Naive B cell (primary cell): Measurements from ENCODE around the gene ZKSCAN3. TPM values are rescaled to one million over a fixed set of nuclear protein-coding genes. Genes with fewer than 3 reads are reported as not detected.
A peak's percentile ranks its signal among the peaks of the same experiment; 100 is the strongest.
"Not testable (repeated sequence)": the region's sequence is repeated elsewhere in the genome, so short reads cannot be mapped to it uniquely, and the experiment has no call there.

Experiments
- ATAC-seq, 2 donors: fragments of 150-1000 bp; cut with Tn5 transposase; 2 replicates each; pipeline ENCODE4 v1.10.0; 2021; ENCODE audit warnings: low read depth in 2 of 2, mild to moderate bottlenecking in 2 of 2, moderate library complexity in 2 of 2
- DNase-seq: peaks from one replicate; pipeline ENCODE4 v3.0.0; 2022
- H3K27ac Mint-ChIP-seq, 6 donors: one replicate each; pipeline ENCODE4 v1.8.0; 2020 to 2022; ENCODE audit warnings: mild to moderate bottlenecking in 6 of 6, mixed read lengths in 6 of 6, moderate library complexity in 5 of 6, inconsistent platforms in 2 of 6
- H3K27me3 Mint-ChIP-seq, 3 donors: one replicate each; pipeline ENCODE4 v1.8.0; 2021 to 2022; ENCODE audit warnings: mixed read lengths in 3 of 3, mild to moderate bottlenecking in 1 of 3
- H3K36me3 Mint-ChIP-seq, 2 donors: one replicate each; pipeline ENCODE4 v1.8.0; 2020 to 2022; ENCODE audit warnings: mixed read lengths in 2 of 2, inconsistent platforms in 1 of 2, mild to moderate bottlenecking in 1 of 2
- H3K4me1 Mint-ChIP-seq, 3 donors: one replicate each; pipeline ENCODE4 v1.8.0; 2020 to 2022; ENCODE audit warnings: mixed read lengths in 3 of 3, inconsistent platforms in 1 of 3, mild to moderate bottlenecking in 1 of 3, moderate library complexity in 1 of 3
- H3K4me3 Mint-ChIP-seq, 8 donors: one replicate each; pipeline ENCODE4 v1.8.0; 2020 to 2022; ENCODE audit warnings: mild to moderate bottlenecking in 8 of 8, mixed read lengths in 8 of 8, moderate library complexity in 8 of 8, inconsistent platforms in 2 of 8
- H3K9me3 Mint-ChIP-seq, 7 donors: one replicate each; pipeline ENCODE4 v1.8.0; 2020 to 2022; ENCODE audit warnings: mixed read lengths in 7 of 7, mild to moderate bottlenecking in 5 of 7, inconsistent platforms in 2 of 7, moderate library complexity in 1 of 7
- polyA plus RNA-seq, 6 donors: library from polyadenylated mRNA; unstranded; fragments of 300-500 nt; fragmentation: Illumina TruSeq; gene quantifications; one replicate each; pipeline ENCODE4 v1.2.3, GENCODE V29; 2021; ENCODE audit warnings: low read depth in 6 of 6

Gene ZKSCAN3
- 1 to 10 TPM in 5 of 6 donors, under 1 TPM in 1; 0.80 to 4.8 (median 3.4) TPM for polyA plus RNA-seq

DNA sequence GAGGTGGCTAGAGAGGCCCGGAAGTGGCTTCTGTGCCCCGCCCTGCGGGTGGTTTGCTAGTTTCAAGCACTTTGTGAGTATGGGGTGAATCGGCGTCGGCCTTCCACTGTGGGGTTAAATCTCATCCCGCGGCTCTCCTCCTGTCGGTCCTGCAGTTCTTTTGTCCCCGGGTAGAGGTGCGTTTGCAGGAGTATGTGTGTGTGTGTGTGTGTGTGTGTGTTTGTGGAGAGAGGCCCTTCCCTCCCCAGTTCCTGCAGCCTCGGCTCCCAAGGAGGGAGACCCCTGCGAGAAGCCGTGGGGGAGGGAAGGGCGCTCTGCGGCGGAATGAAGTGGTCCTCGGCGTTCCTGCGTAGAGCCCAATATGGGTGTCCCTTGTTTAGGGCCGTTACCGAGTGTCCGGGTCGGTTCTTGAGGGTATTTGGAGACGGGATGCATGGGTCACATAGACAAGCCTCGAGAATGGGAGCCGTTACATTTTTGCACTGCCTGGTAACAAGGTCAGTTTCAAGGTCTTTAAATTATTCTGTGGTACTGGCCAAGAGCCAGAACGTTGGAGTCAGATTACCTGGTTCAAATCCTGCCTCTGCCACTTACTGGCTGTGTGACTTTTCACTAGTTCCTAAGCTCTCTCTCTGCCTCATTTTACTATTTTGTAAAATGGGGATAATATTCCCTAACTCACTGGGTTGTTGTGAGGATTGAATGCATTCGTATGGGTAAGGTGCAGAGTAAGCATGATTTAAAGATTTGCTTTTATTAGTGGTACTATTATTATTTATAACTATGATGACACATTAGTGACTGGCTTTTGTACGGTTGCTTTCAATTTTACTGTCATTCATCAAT lies at the start of gene ZKSCAN3:
Gene ZKSCAN3 (plus strand): TSS at position 56 of the 846 bp plus-strand sequence. CDS start 9,640 bp downstream, outside the sequence.
- Mint-ChIP-seq H3K4me1 (peaks cover 27 to 42% (median 32%) of the 10 kb centered on the region in 3 donors), H3K9me3 (no peaks in the 10 kb centered on the region), H3K4me3 (peak within 1 kb of the TSS; percentile 94 to 99 (median 98)), H3K36me3 (no peaks in the 10 kb centered on the region), H3K27ac (peak within 1 kb of the TSS; percentile 91 to 97 (median 94)), H3K27me3 (peaks cover 0 to 20% (median 5%) of the 10 kb centered on the region in 3 donors)
- DNase-seq (peak; percentile 68), ATAC-seq (peak; percentile 100)

- Mint-ChIP-seq H3K36me3 (peaks cover 8 to 9% of the 10 kb centered on the region in 2 donors), H3K9me3 (peaks cover 0 to 15% (median 6%) of the 10 kb centered on the region in 7 donors), H3K4me3 (no peak overlapping the region), H3K4me1 (no peaks in the 10 kb centered on the region), H3K27me3 (no peaks in the 10 kb centered on the region), H3K27ac (no peak overlapping the region)
- no peak for ATAC-seq
- DNase-seq, result no peak
Measured at GRCh38 chr6:28303570-28303969, 46.2 kb upstream of the ZKSCAN3 start.

DNA sequence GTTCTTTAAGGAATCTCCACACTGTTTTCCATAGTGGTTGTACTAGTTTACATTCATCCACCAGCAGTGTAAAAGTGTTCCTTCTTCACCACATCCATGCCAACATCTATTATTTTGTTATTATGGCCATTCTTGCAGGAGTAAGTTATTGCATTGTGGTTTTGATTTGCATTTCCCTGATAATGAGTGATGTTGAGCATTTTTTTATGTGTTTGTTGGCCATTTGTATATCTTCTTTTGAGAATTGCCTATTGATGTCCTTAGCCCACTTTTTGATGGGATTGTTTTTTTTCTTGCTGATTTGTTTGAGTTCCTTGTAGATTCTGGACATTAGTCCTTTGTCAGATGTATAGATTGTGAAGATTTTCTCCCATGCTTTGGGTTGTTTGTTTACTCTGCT lies 43.4 kb upstream of the ZKSCAN3 start:
- not testable (repeated sequence) for DNase-seq, H3K27me3 Mint-ChIP-seq, ATAC-seq, H3K4me3 Mint-ChIP-seq, H3K4me1 Mint-ChIP-seq
- Mint-ChIP-seq H3K36me3 (peaks cover 8 to 10% of the 10 kb centered on the region in 2 donors), H3K9me3 (peaks cover 0 to 15% (median 6%) of the 10 kb centered on the region in 7 donors), H3K27ac (peak overlapping the region in 1 of 6 donors; percentile 6)

DNA sequence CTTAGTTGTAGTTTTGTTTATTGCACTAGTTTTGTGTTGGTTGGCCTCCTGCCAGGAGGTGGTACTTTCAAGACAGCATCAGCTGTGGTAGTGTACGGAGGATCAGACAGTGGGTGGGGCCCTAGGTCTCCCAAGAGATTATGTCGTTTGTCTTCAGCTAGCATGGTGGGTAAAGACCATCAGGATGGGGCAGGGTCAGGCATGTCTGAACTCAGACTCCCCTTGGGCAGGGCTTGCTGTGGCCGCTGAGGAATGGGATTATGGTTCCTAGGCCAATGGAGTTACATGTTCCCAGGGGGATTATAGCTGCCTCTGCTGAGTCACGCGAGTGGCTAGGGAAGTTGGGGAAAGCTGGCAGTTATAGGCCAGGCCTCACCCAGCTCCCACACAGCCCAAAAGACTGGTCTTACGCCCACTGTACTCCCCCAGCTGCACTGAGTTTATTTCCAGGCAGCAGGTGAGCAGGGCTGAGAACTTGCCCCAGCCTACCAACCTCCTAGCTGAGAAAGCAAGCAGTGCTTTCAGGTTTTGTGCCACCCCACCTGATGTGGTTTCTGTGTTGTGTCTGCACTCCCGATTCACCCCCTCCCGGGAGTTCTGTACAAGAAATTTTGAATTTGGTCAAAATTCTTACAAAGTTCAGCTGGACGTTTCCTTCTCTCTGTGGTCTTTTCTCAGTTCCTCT lies 38.5 kb upstream of the ZKSCAN3 start:
- H3K36me3 Mint-ChIP-seq, result peaks cover 5 to 17% of the 10 kb centered on the region in 2 donors
- ATAC-seq, result no peak
- H3K9me3 Mint-ChIP-seq, result peaks cover 0 to 12% (median 8%) of the 10 kb centered on the region in 7 donors
- H3K4me3 Mint-ChIP-seq, result no peak overlapping the region
- H3K4me1 Mint-ChIP-seq, result no peaks in the 10 kb centered on the region
- H3K27ac Mint-ChIP-seq, result no peak overlapping the region
- no peak for DNase-seq
- H3K27me3 Mint-ChIP-seq, result peaks cover 4 to 12% (median 11%) of the 10 kb centered on the region in 3 donors

- no peak for DNase-seq
- H3K9me3 Mint-ChIP-seq, result peaks cover 0 to 5% (median 0%) of the 10 kb centered on the region in 7 donors
- H3K36me3 Mint-ChIP-seq, result peaks cover 5 to 11% of the 10 kb centered on the region in 2 donors
- no peak overlapping the region for H3K4me3 Mint-ChIP-seq
- H3K27me3 Mint-ChIP-seq, result peaks cover 4 to 12% (median 11%) of the 10 kb centered on the region in 3 donors
- no peaks in the 10 kb centered on the region for H3K4me1 Mint-ChIP-seq
- H3K27ac Mint-ChIP-seq, result no peak overlapping the region
- no peak for ATAC-seq
Measured at GRCh38 chr6:28312939-28313338, 36.8 kb upstream of the ZKSCAN3 start.

DNA sequence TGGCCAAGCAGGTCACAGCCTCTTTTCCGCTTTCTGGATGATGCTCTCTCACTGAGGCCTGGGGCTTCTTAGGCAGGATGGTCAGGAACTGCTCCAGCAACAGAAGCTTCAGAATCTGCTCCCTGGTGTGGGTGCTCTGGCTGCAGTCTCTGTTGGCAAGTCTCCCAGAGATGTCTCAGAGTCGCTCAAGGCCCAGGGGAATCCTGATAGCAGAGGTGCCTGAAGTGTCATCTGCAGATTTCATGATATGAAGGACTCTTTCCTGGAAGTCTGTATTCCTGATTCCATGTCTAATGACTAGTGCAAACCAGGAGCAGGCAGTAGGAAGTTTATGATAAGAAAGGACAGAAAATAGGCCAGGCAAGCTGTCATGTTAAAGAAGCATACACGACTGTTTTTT lies 34.1 kb upstream of the ZKSCAN3 start:
- H3K9me3 Mint-ChIP-seq, result peaks cover 0 to 2% (median 1%) of the 10 kb centered on the region in 7 donors
- DNase-seq, result no peak
- ATAC-seq, result no peak
- H3K27ac Mint-ChIP-seq, result no peak overlapping the region
- peaks cover 4 to 12% (median 11%) of the 10 kb centered on the region in 3 donors for H3K27me3 Mint-ChIP-seq
- no peak overlapping the region for H3K4me3 Mint-ChIP-seq
- peaks cover 0 to 11% of the 10 kb centered on the region in 2 donors for H3K36me3 Mint-ChIP-seq
- no peaks in the 10 kb centered on the region for H3K4me1 Mint-ChIP-seq

DNA sequence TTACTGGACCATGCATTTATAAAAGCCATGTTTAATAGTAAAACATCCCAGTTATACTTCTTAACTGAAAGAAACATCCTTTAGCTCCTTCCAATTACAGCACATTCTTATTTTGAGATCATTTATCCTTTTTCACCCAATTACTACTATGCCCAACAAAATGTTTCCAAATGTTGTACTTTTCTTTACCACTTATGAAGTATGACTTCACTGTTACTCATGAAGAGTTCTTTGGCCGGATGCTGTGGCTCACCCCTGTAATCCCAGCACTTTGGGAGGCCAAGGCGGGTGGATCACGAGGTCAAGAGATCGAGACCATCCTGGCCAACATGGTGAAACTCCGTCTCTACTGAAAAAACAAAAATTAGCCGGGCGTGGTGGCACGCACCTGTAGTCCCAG lies 31.9 kb upstream of the ZKSCAN3 start:
- not testable (repeated sequence) for H3K27ac Mint-ChIP-seq, H3K9me3 Mint-ChIP-seq, ATAC-seq, H3K4me3 Mint-ChIP-seq, H3K27me3 Mint-ChIP-seq, H3K4me1 Mint-ChIP-seq, DNase-seq
- H3K36me3 Mint-ChIP-seq, result peaks cover 7 to 11% of the 10 kb centered on the region in 2 donors

GRCh38 chr6:28322661-28323060 lies 27.1 kb upstream of the ZKSCAN3 start:
- no peak overlapping the region for H3K4me3 Mint-ChIP-seq
- ATAC-seq (no peak), DNase-seq (no peak)
- H3K27me3 Mint-ChIP-seq, result peaks cover 0 to 10% (median 0%) of the 10 kb centered on the region in 3 donors
- H3K4me1 Mint-ChIP-seq, result no peaks in the 10 kb centered on the region
- peaks cover 21 to 49% (median 30%) of the 10 kb centered on the region in 7 donors for H3K9me3 Mint-ChIP-seq
- H3K36me3 Mint-ChIP-seq, result peaks cover 28 to 33% of the 10 kb centered on the region in 2 donors
- H3K27ac Mint-ChIP-seq, result no peak overlapping the region

- no peaks in the 10 kb centered on the region for H3K4me1 Mint-ChIP-seq
- H3K9me3 Mint-ChIP-seq, result peaks cover 23 to 59% (median 40%) of the 10 kb centered on the region in 7 donors
- DNase-seq, result no peak
- peak overlapping the region in 1 of 6 donors; percentile 38 for H3K27ac Mint-ChIP-seq
- H3K36me3 Mint-ChIP-seq, result peaks cover 32 to 41% of the 10 kb centered on the region in 2 donors
- peaks cover 0 to 10% (median 0%) of the 10 kb centered on the region in 3 donors for H3K27me3 Mint-ChIP-seq
- no peak overlapping the region for H3K4me3 Mint-ChIP-seq
- no peak for ATAC-seq
Measured at GRCh38 chr6:28323813-28324424, 25.8 kb upstream of the ZKSCAN3 start.

- H3K36me3 Mint-ChIP-seq, result peaks cover 30 to 44% of the 10 kb centered on the region in 2 donors
- no peak overlapping the region for H3K27ac Mint-ChIP-seq
- DNase-seq, result no peak
- peaks cover 0 to 10% (median 0%) of the 10 kb centered on the region in 3 donors for H3K27me3 Mint-ChIP-seq
- no peaks in the 10 kb centered on the region for H3K4me1 Mint-ChIP-seq
- no peak for ATAC-seq
- H3K4me3 Mint-ChIP-seq, result no peak overlapping the region
- H3K9me3 Mint-ChIP-seq, result peaks cover 27 to 52% (median 41%) of the 10 kb centered on the region in 7 donors
Measured at GRCh38 chr6:28326371-28326948, 23.3 kb upstream of the ZKSCAN3 start.

GRCh38 chr6:28330041-28330440 lies 19.7 kb upstream of the ZKSCAN3 start:
- no peak for ATAC-seq
- peaks cover 25 to 27% of the 10 kb centered on the region in 2 donors for H3K36me3 Mint-ChIP-seq
- no peak overlapping the region for H3K4me3 Mint-ChIP-seq
- H3K9me3 Mint-ChIP-seq, result peaks cover 18 to 40% (median 37%) of the 10 kb centered on the region in 7 donors
- no peak overlapping the region for H3K27ac Mint-ChIP-seq
- H3K4me1 Mint-ChIP-seq, result no peaks in the 10 kb centered on the region
- no peaks in the 10 kb centered on the region for H3K27me3 Mint-ChIP-seq
- no peak for DNase-seq

- DNase-seq, result no peak
- Mint-ChIP-seq H3K27me3 (no peaks in the 10 kb centered on the region), H3K9me3 (peaks cover 2 to 13% (median 8%) of the 10 kb centered on the region in 7 donors), H3K36me3 (peaks cover 6 to 7% of the 10 kb centered on the region in 2 donors), H3K27ac (no peak overlapping the region), H3K4me1 (no peaks in the 10 kb centered on the region), H3K4me3 (no peak overlapping the region)
- ATAC-seq, result no peak
Measured at GRCh38 chr6:28333047-28333446, 16.7 kb upstream of the ZKSCAN3 start.

DNA sequence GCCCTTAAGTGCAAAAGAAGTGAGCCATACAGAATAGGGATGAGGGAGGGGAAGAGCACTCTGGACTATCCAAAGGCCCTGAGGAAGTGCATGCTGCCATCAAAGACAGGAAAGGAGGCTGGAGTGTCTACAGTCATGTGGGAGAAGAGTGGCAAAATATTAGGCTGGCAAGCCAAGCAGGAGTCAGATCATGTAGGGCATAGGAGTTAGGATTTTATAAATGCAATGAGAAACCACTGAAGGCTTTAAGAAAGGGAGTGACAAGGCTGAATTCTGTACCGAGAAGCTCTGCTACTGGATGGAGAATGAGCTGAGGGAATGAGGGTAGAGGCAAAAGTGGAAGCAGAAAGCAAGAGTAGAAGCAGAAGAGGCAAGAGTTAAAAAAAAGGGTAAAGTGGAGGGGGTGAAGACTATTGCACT lies 16.1 kb upstream of the ZKSCAN3 start:
- ATAC-seq (no peak), DNase-seq (no peak)
- Mint-ChIP-seq H3K36me3 (peaks cover 6% of the 10 kb centered on the region in 2 donors), H3K4me1 (no peaks in the 10 kb centered on the region), H3K27me3 (no peaks in the 10 kb centered on the region), H3K27ac (no peak overlapping the region), H3K9me3 (peaks cover 2 to 7% (median 5%) of the 10 kb centered on the region in 7 donors), H3K4me3 (no peak overlapping the region)
